HL-60 (cell line): Measurements from ENCODE around the gene CEP164.

Experiments used
- DNase-seq, 2 experiments: peaks; one replicate each; pipeline ENCODE4 v3.0.0-alpha.2; 2010 to 2020; ENCODE audit warnings: low read depth in 1 of 2, low spot score in 1 of 2
- H3K27ac ChIP-seq: fragments of 250-450 bp; sonication (Bioruptor Pico); replicated peaks from 2 replicates; pipeline ENCODE4 v1.5.1; 2020; ENCODE audit warnings: mild to moderate bottlenecking, moderate library complexity
- H3K27me3 ChIP-seq: fragments of 250-450 bp; sonication (Bioruptor Pico); 2 replicates; pipeline ENCODE4 v1.5.1; 2021; ENCODE audit warnings: mild to moderate bottlenecking, moderate library complexity; ENCODE audit not compliant: insufficient read depth, poor library complexity, severe bottlenecking
- H3K4me3 ChIP-seq: replicated peaks from 2 replicates; pipeline ENCODE4 v1.5.1; 2011; ENCODE audit warnings: mild to moderate bottlenecking, control low read depth, low read length; ENCODE audit not compliant: insufficient read depth
- GABPA ChIP-seq: IDR thresholded peaks from 2 replicates; pipeline ENCODE4 v1.6.1; 2012; ENCODE audit warnings: low read depth
- POLR2AphosphoS5 ChIP-seq: IDR thresholded peaks from 2 replicates; pipeline ENCODE4 v1.6.1; 2012; ENCODE audit warnings: low read depth
- SPI1 ChIP-seq: IDR thresholded peaks from 2 replicates; pipeline ENCODE4 v1.6.1; 2012; ENCODE audit warnings: low read depth, mild to moderate bottlenecking, borderline replicate concordance
- TF ChIP-seq, protein P1 (sequence below): IDR thresholded peaks from one replicate; pipeline ENCODE4 v1.5.1; 2011; ENCODE audit warnings: low read length, control low read depth, inconsistent platforms; ENCODE audit not compliant: insufficient read depth
- TF ChIP-seq, protein P2 (sequence below): IDR thresholded peaks from 2 replicates; pipeline ENCODE4 v1.6.1; 2012; ENCODE audit warnings: low read depth; ENCODE audit not compliant: insufficient replicate concordance

The CEP164 gene

DNA sequence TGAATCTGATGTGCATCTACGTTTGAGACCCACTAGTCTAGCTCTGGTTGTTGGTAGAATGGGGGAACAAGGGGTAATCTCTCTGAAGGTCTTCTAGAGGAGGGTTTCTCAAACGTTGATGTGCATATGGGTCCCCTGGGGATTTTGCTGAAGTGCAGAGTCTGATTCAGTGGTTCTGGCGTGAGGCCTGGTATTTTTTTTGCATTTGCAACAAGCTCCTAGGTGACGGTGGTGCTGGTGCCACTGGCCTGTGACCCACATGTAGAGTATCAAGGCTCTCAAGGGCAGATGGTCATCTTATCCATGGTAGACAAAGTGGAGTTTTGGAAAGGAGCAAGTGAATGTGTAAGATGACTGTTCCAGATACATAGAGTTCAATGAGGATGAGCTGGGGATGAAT is 97.1 kb downstream of the CEP164 start:
- H3K27me3 ChIP-seq: peaks cover 2% of the 10 kb centered on the region

DNA sequence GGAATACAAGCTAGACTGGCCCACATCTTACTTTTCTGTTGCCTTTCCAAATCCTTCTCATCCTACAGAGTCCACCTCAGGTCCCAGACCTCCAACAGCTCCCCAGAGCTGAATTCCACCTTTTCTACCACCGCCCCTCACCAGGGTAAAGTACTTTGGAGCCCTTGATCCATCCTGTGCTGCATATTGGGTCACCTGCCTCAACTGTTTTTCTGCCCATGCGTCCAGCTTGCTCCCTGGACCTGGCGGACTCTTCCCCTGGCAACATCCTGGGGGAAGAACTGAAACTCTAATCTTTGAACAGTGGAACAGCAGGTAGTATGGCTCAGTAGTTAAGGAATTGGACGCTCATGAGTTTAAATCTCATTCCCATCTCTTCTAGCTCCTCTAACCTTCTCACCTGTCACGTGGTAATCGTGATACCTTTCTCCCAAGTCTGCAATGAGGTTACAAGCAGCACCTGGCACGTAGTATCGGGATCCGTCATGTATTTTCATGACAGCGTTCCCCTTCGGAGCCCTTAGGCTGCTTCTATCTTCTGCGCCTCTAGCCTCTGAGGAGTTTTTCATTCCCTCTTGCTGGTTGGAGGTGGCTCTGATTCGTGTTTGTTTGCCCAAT is 98.1 kb downstream of the CEP164 start:
- Histone ChIP-seq H3K4me3 (no peak overlapping the region), H3K27me3 (peaks cover 2% of the 10 kb centered on the region), H3K27ac (no peak overlapping the region)
- no peak for DNase-seq
- TF ChIP-seq GABPA (no peak), SPI1 (no peak), POLR2AphosphoS5 (no peak)
- TF ChIP-seq, protein P1, sequence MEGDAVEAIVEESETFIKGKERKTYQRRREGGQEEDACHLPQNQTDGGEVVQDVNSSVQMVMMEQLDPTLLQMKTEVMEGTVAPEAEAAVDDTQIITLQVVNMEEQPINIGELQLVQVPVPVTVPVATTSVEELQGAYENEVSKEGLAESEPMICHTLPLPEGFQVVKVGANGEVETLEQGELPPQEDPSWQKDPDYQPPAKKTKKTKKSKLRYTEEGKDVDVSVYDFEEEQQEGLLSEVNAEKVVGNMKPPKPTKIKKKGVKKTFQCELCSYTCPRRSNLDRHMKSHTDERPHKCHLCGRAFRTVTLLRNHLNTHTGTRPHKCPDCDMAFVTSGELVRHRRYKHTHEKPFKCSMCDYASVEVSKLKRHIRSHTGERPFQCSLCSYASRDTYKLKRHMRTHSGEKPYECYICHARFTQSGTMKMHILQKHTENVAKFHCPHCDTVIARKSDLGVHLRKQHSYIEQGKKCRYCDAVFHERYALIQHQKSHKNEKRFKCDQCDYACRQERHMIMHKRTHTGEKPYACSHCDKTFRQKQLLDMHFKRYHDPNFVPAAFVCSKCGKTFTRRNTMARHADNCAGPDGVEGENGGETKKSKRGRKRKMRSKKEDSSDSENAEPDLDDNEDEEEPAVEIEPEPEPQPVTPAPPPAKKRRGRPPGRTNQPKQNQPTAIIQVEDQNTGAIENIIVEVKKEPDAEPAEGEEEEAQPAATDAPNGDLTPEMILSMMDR: no peak
- TF ChIP-seq, protein P2, sequence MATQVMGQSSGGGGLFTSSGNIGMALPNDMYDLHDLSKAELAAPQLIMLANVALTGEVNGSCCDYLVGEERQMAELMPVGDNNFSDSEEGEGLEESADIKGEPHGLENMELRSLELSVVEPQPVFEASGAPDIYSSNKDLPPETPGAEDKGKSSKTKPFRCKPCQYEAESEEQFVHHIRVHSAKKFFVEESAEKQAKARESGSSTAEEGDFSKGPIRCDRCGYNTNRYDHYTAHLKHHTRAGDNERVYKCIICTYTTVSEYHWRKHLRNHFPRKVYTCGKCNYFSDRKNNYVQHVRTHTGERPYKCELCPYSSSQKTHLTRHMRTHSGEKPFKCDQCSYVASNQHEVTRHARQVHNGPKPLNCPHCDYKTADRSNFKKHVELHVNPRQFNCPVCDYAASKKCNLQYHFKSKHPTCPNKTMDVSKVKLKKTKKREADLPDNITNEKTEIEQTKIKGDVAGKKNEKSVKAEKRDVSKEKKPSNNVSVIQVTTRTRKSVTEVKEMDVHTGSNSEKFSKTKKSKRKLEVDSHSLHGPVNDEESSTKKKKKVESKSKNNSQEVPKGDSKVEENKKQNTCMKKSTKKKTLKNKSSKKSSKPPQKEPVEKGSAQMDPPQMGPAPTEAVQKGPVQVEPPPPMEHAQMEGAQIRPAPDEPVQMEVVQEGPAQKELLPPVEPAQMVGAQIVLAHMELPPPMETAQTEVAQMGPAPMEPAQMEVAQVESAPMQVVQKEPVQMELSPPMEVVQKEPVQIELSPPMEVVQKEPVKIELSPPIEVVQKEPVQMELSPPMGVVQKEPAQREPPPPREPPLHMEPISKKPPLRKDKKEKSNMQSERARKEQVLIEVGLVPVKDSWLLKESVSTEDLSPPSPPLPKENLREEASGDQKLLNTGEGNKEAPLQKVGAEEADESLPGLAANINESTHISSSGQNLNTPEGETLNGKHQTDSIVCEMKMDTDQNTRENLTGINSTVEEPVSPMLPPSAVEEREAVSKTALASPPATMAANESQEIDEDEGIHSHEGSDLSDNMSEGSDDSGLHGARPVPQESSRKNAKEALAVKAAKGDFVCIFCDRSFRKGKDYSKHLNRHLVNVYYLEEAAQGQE: no peak

More for the DNA sequence above, 97.1 kb downstream of the CEP164 start:
- Histone ChIP-seq H3K27ac (no peak overlapping the region), H3K4me3 (no peak overlapping the region)
- DNase-seq: no peak
- TF ChIP-seq GABPA (no peak), SPI1 (no peak), POLR2AphosphoS5 (no peak)
- TF ChIP-seq, protein P1: no peak
- TF ChIP-seq, protein P2: no peak

DNA sequence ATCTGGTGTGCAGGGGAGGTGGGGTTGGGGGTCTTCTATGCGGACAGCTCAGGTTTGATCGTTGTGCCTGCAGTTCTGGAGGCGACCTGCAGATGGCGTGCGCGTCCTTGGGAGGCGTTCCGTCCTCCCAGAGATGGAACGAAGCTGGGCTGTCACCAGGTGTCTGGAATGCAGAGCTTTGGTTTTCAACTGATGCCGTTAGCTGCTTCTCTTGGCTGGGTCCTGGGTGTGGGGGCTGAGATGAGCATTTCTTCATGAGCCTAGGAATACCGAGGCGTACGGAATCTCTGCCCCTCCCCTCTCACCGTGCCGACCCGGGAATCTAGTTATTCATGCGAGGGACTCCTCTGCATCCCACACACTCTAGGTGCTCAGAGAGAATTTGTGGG is 98.6 kb downstream of the CEP164 start:
- Histone ChIP-seq H3K4me3 (no peak overlapping the region), H3K27ac (no peak overlapping the region), H3K27me3 (peaks cover 2% of the 10 kb centered on the region)
- DNase-seq: peak in 1 of 2 experiments; percentile 40
- TF ChIP-seq, protein P2: no peak
- TF ChIP-seq GABPA (no peak), POLR2AphosphoS5 (no peak), SPI1 (no peak)
- TF ChIP-seq, protein P1: peak; percentile 97
